ENCODE measurements around the gene CLN3. TPM values are rescaled to one million over a fixed set of nuclear protein-coding genes. Genes with fewer than 3 reads are reported as not detected.
"Not testable (repeated sequence)": the region's sequence is repeated elsewhere in the genome, so short reads cannot be mapped to it uniquely, and the experiment has no call there.

CLN3 gene
- polyA plus RNA-seq, 1 donor: 17.4 TPM

DNA sequence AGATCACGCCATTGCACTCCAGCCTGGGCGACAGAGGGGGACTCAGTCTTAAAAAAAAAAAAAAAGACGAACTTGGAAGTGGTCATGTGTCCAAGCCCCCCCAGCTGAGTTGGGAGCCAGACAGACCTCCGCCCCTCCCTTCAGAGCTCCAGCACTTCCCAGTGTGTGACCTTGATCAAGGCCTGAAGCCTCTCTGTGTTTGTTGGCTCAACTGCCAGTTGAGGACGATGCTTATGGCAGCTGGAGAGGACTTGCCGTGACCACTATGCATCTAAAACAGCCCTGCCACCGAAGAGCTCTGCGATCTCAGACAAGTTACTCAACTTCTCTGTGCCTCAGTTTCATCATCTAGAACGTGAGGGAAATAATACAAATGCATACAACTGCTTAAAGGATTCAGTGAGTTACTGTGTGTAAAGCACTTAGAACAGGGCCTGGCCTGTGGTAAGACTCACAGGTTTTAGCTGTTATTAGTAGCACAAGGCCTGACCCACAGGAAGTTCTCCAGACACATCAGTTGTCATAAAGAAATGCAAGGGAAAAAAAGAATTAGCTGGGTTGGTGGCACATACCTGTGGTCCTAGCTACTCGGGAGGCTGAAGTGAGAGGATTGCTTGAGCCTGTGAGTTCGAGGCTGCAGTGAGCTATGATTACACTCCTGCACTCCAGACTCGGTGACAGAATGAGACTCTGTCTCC is 21.8 kb upstream of the CLN3 start:
- no peak for DNase-seq

DNA sequence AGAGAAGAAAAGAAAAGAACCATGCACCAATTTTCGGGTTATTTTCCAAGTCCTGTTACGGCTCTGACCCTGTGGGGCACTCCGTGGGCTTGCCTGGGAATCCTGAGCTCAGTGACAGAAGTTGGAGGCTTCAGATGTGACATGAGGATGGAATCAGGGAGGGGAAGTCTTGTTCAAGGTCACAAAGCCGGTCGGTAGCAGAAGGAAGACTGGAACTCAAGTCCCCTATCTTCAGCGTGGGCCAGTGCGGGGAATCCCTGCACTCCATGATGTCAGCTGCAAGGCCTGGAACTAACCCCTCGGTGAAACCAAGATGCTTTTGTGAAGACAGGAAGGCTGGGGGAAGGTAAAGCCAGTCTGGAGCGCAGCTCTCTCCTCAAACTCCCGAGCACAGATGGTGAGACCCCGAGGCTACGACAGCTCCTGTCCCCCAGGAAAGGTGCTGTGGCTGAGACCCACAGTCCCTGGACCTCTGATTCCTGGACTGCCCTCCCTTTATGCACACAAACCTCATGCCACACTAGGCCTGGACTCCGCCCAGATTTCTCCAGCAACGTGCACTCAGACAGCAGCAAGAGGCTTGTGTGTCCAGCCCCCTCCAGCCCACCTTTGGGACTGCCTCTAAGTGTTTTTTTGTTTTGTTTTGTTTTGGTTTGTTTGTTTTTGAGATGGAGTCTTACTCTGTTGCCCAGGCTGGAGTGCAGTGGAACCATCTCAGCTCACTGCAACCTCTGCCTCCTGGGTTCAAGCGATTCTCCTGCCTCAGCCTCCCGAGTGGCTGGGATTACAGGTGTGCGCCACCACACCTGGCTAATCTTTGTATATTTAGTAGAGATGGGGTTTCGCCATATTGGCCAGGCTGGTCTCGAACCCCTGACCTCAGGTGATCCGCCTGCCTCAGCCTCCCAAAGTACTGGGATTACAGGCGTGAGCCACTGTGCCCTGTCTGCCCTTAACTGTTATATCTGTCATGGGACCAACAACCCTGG is 20.2 kb upstream of the CLN3 start:
- no peak for DNase-seq

DNA sequence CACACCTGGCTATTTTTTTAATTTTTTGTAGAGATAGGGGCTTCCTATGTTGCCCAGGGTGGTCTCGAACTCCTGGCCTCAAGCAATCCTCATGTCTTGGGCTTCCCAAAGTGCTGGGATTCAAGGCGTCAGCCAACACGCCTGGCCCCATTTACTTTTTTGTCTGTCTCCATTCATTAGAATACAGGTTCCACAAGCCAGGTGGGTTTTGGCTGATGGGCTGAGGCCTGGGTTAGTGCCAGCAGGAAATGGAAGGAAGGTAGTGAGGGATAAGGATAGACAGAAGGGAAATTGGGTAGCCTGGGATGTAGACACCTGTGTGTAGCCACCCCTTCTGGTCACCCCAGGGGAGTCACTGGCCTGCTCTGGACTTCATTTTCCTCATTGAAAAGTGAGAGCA is 19.2 kb upstream of the CLN3 start:
- no peak for DNase-seq

DNA sequence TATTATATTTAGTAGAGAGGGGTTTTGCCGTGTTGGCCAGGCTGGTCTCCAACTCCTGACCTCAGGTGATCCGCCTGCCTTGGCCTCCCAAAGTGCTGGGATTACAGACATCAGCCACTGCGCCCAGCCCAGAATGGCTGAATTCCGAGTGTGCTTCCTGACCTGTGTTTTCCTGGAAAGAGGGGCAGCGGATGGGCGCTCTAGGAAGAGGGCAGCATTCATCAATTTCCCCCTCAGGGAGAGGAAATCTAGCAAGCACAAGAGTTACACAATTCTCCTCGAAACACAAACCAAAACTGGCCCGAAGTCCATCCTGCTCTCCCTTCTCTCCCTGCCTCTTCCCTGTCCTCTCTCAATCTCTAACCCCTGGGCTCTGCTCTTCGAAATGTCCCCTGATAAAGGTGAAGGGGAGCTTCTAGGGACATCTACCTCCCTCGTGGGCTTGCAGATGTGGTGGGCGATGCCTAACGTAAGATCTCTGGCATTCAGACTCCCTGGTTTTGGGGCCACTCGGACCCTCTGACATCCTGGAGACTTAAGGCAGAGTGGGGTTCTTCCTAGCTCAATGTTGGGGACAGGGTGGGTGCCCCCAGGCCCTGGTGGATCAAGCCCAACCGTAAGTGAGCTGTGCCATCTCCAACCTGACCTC is 13.7 kb upstream of the CLN3 start:
- DNase-seq: no peak

DNA sequence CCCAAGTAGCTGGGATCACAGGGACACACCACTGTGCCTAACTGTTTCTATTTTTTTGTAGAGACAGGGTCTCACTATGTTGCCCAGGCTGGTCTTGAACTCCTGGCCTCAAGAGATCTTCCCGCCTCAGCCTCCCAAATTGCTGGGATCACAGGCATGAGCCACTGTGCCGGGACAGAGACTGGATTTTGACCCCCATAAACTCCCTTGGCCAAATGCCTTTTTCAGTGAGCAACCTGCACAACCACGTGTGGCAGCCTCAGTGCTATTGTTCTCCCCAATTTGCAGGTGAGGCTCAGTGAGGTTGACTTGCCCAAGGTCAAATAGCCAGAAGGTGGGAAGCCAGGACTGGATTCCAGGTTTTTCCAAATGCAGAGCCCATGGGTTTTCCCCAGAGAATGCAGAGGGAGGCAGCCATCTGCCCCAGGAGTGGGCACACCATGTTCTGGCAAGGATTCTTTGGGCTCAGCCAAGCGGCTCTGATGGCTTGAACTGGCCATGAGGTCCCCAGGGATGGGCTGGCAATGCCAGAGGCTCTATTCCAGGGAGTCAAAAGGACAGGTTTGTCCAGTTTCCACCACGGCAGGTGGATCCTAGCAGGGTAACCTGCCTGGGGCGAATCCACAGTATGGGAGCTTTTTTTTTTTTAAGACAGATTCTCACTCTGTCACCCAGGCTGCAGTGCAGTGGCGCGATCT is 13.0 kb upstream of the CLN3 start:
- DNase-seq: no peak

DNA sequence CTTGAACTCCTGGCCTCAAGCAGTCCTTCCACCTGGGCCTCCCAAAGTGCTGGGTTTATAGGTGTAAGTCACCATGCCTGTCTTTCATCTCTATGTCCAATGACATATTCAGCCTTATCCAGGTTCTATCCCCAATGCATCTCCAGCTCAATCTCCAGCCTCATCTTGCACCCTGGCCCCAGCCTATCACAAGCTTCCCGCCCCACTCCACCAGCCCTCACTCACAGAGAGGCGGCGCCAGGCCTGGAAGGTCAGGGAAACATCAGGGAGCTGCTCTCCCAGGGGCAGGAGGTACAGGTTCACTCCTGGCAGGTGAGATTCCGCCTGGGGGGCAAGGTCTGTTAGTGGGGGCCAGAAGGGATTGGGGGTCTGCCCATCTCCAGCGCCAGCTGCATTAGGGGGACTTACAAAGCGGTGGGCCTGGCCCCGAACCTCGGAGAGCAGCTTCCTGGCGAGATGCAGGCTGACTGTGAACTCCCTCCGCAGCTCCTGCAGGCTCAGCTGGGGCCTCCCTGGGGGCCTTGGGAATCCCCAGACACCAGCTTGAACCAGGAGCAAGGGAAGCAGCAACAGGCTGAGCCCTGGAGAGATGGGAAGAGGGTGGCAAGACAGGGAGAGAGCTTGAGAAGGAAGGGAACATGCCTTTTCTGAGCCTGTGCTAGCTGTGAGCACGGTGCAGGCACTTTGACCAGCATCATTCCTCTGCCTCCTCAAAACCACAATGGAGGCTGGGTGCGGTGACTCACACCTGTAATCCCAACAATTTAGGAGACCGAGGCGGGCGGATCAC is 11.8 kb upstream of the CLN3 start:
- DNase-seq: no peak

DNA sequence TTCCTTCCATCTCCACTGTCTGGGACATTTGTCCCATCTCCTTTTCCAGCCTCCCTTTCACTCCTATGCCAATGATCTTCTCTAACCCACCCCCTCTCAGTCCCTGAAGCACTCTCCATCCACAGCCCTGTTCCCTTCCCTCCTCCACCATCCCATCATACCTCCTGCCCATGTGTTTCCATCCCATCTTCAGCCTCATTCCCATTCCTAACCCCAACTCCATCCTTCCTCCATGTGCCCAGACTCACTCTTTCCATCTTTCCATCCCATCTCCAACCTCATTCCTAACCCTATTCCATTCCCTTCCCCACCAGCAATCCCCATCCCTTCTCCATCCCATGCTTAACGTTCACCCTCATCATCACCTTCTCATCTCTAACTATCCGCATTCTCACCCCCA is 10.4 kb upstream of the CLN3 start:
- no peak for DNase-seq

DNA sequence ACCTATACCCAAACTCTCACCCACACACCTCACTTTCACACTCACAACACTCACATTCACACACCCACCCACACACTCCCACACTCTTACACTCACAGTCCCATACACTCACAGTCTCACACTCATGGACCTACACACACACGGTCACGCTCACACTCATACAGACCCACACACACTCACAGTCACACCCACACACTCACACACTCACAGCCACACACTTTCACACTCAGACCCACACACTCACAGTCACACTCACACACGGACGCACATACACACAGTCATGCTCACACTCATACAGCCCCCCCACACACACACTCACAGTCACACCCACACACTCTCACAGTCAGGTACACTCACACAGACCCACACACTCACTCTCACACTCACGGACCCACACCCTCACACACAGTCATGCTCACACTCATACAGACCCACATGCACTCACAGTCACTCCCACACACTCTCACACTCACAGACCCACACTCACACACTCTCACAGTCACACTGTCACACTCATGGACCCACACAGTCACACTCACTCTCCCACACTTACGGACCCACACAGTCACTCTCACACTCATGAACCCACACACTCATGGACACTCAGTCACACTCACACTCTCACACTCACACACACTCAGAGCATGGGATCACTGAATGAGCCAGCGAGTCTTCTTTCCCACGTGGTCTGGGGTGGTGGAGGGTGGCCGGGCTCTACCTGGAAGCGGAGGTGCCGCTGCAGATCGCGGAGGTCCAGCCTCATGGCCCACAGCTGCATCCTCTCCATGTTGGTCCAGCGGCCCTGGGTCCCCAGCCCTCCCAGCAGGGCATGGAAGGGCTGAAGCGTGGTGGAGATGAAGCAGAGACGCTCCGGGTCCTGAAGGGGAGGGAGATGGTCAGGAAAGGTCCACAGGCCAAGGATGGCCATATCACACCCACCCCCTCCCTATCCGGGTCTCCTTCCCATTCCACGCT is 9.7 kb upstream of the CLN3 start:
- no peak for DNase-seq

DNA sequence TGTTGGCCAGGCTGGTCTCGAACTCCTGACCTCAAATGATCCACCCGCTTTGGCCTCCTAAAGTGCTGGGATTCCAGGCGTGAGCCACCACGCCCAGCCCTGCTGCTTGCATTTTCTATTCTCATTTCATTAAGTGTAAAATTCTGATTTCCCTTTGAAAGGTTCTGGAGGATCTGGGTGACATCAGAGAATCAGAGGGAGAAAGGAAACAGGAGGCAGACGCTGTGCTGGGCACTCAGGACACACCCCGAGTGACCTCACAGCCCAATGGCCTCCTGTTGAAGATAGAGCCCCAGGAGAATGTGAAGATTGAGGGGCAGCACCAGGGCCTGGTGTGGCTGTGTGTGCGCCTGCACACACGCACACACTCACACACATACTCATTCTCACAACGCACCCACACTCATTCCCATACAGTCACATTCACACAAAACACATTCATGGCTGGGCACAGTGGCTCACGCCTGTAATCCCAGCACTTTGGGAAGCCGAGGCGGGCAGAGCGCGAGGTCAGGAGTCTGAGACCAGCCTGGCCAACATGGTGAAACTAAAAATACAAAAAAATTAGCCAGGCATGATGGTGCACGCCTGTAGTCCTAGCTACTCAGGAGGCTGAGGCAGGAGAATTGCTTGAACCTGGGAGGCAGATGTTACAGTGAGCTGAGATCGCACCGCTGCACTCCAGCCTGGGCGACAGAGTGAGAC is 8.8 kb upstream of the CLN3 start:
- not testable (repeated sequence) for DNase-seq

DNA sequence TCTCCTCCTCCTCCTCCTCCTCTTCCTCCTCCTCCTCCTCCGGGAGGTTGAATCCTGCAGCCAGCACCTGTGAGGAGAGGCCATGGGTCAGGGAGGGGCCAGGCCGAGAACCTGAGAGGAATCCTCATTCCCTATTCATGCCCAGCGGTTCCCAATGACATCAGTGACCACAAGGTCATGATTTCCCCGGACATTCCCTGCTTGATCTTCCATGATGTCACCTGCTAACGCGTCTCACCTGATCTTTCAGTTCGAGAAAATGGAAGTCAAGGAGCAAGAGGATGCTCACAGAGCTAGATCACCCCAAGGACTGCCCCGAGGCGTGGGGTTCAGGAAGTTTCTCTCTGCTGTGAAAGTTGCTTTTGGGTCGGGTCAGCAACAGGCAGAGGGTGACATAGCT is 8.0 kb upstream of the CLN3 start:
- DNase-seq: no peak

DNA sequence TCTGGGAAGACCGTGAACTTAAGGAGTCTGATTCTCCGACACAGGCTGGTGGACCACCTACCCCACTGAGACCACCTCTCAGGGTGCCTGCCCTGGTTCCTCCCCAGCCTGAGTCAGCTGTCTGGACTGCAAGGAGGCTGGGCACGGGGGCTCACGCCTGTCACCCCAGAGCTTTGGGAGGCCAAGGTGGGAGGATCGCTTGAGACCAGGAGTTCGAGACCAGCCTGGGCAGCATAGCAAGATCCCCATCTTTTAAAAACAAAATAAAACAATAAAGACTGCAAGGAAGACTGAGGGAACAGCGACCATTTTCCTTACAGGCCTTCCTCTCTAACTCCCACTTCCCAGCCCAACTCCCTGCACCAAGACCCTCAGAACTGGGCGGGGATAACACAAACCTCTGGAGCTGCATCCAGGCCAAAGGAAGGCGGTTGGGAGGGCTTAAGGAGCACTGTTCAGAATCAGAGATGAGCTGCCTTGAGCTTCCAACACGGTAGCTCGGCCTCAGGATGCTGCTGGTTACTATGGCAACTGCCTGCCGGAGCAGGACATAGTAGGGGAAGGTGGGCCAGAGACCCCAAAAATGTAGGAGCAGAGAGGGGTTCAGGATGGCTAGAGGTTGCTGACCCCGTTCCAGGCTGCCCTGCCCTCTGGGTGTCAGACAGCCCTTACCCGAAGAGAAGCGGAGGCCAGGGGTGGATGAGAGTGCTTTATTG is 7.0 kb upstream of the CLN3 start:
- no peak for DNase-seq

DNA sequence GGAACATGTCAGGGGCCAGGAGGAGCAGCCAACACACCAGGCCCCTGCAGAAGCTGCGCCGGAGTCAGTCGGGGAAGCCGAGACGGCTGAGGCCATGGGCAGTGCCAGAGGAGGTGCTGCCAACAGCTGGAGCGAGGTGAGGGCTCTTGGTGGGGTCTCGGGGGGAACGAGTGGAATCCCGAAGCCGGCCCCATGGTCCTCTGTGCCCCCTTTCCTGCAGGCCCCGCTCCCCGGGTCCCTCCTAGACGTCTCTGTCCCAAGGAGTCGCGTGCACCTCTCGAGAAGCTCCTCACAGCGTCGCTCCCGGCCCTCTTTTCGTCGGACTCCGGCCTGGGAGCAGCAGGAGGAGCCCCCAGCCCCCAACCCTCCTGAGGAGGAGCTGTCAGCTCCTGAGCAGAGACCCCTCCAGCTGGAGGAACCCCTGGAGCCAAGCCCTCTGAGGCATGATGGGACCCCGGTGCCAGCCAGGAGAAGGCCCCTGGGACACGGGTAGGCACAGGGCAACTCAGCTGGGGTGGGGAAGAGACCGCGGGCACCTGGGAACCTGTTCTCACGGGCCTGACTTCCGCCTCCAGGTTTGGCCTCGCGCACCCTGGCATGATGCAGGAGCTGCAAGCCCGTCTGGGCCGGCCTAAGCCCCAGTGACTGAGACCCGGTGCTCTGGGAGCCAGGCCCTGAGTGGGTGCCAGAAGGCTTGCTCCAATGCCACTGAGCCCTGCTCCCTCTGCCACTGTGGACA is 6.2 kb upstream of the CLN3 start:
- DNase-seq: no peak

DNA sequence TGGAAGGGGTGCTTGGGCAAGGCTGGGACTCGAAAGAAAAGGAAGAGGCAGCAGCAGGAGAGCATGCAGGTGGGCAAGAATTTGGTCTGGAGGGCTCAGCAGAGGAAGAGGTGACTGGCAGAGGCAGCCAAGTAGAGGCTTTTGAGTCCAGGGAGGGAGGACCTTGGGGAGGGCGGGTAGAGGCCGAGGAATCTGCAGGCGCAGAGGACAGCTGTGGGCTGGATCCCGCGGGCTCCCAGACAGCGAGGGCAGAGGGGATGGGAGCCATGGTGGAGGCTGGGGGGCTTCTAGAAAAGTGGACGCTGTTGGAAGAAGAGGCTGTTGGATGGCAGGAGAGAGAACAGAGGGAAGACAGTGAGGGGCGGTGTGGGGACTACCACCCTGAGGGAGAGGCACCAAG is 5.5 kb upstream of the CLN3 start:
- no peak for DNase-seq

DNA sequence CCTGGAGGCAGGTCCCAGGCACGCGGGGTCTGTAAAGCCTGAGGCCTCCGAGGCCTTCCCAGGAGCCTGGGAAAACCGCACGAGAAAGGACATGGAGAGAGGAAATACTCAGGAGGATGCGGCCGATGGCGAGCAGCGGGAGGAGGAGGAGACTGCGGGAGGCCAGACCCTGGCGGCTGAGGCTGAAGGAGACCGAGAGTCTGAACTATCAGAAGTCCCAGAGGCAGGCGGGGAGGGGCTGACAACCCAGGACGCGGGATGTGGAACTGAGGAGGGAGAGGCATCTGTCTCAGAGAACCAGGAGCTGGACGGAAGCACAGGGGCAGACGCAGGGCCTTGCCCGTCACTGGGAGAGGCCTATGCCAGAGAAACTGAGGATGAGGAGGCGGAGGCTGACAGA is 5.0 kb upstream of the CLN3 start:
- DNase-seq: no peak

DNA sequence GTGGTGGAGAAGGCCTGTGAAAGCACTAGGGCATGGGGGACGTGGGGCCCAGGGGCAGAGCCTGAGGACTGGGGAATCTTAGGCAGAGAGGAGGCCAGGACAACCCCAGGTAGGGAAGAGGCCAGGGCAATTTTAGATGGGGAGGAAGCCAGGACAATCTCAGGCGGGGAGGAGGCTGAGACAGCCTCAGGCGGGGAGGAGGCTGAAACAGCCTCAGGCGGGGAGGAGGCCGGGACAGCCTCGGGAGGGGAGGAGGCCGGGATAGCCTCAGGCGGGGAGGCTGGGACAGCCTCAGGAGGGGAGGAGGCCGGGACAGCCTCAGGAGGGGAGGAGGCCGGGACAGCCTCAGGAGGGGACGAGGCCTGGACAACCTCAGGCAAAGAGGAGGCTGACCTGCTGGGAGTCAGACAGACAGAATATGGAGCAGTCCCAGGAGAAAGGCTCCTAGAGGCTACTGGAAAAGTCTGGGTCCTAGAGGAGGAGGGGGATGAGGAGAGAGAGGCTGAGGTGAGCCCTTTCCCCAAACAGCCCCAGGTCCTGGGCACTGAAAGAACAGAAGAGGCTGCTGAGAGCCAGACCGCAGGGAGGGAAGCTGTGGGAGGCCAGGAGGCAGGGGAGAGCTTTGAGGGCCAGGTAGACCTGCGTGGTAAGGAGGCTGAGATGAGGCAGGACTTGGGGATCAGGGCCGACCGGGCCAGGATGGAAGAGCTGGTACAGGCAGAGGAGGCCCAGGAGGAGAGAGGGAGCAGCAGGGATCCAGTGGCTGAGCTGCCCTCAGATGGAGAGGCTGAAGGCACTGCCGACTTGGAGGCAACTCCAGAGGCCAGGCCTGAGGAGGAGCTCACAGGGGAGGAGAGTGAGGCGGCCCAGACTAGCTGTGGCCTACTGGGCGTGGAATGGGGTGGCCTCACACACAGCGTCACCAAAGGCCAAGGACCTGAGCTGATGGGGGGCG is 4.2 kb upstream of the CLN3 start:
- DNase-seq: no peak

DNA sequence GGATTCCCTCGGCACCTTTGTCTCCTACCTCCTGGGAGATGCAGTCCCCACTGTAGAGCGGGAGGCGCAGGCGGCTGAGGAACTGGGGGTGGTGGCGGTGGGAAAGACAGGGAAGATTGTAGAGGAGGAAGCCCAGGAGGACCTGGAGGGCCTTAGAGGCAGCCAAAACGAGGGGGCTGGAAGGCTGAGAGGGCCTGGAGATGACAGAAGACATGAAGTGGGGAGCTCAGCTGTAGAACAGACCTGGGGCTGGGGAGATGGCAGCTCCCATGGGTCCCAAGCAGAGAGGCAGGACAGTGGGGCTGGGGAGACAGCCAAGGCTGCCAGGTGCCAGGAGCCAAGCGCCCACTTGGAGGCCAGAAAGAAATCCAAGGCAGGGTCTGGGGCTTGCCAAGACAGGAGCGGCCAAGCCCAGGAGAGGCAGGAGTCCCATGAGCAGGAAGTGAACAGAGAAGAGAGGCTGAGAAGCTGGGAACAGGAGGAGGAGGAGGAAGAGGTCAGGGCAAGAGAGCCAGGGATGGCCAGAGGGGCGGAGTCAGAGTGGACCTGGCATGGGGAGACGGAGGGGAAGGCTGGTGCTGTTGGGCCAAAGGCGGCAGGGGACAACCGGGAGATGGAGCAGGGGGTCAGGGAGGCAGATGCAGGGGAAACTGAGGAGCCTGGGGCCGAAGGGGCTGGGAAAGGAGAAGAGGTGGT is 3.4 kb upstream of the CLN3 start:
- DNase-seq: no peak
